ENCODE data around the gene SKIC2.
"Not testable (repeated sequence)": the region's sequence is repeated elsewhere in the genome, so short reads cannot be mapped to it uniquely, and the experiment has no call there.

SKIC2 gene

GRCh38 chr6:32007086-32007485, 48.1 kb downstream of the SKIC2 start:
- H3K4me3 ChIP-seq (ENCODE audit: low read depth, low read length); H3K27ac ChIP-seq; H3K27me3 ChIP-seq (replicated peaks); DNase-seq; in situ Hi-C loops (cut with HindIII; ENCODE audit: low pct_ligation_motif_present, low sequenced_read_pairs); H3K36me3 ChIP-seq (replicated peaks): not testable (repeated sequence)

GRCh38 chr6:32008037-32008436, 49.1 kb downstream of the SKIC2 start:
- DNase-seq; in situ Hi-C loops (cut with HindIII; ENCODE audit: low pct_ligation_motif_present, low sequenced_read_pairs); H3K27me3 ChIP-seq (replicated peaks): not testable (repeated sequence)

GRCh38 chr6:32008616-32009015, 49.6 kb downstream of the SKIC2 start:
- H3K27me3 ChIP-seq (replicated peaks); H3K4me3 ChIP-seq (ENCODE audit: low read depth, low read length); DNase-seq; H3K36me3 ChIP-seq (replicated peaks); in situ Hi-C loops (cut with HindIII; ENCODE audit: low pct_ligation_motif_present, low sequenced_read_pairs); H3K27ac ChIP-seq: not testable (repeated sequence)

More at GRCh38 chr6:32008037-32008436, 49.1 kb downstream of the SKIC2 start:
- H3K4me3 ChIP-seq (ENCODE audit: low read depth, low read length); H3K27ac ChIP-seq; H3K36me3 ChIP-seq (replicated peaks): not testable (repeated sequence)

- DNase-seq; H3K27me3 ChIP-seq (replicated peaks); H3K36me3 ChIP-seq (replicated peaks); in situ Hi-C loops (cut with HindIII; ENCODE audit: low pct_ligation_motif_present, low sequenced_read_pairs); H3K27ac ChIP-seq; H3K4me3 ChIP-seq (ENCODE audit: low read depth, low read length): not testable (repeated sequence)
These were observed 50.6 kb downstream of the SKIC2 start for GRCh38 chr6:32009537-32009936.

GRCh38 chr6:32010856-32011530, 52.0 kb downstream of the SKIC2 start:
- H3K27me3 ChIP-seq (replicated peaks); H3K27ac ChIP-seq; DNase-seq; H3K4me3 ChIP-seq (ENCODE audit: low read depth, low read length); in situ Hi-C loops (cut with HindIII; ENCODE audit: low pct_ligation_motif_present, low sequenced_read_pairs); H3K36me3 ChIP-seq (replicated peaks): not testable (repeated sequence)

- in situ Hi-C loops (cut with HindIII; ENCODE audit: low pct_ligation_motif_present, low sequenced_read_pairs); H3K27me3 ChIP-seq (replicated peaks); DNase-seq: not testable (repeated sequence)
These were observed 54.1 kb downstream of the SKIC2 start for GRCh38 chr6:32012941-32013617.

GRCh38 chr6:32013738-32014137, 54.8 kb downstream of the SKIC2 start:
- H3K27me3 ChIP-seq (replicated peaks); H3K27ac ChIP-seq; in situ Hi-C loops (cut with HindIII; ENCODE audit: low pct_ligation_motif_present, low sequenced_read_pairs); H3K4me3 ChIP-seq (ENCODE audit: low read depth, low read length); DNase-seq; H3K36me3 ChIP-seq (replicated peaks): not testable (repeated sequence)

More at GRCh38 chr6:32012941-32013617, 54.1 kb downstream of the SKIC2 start:
- not testable (repeated sequence) for H3K4me3 ChIP-seq (ENCODE audit: low read depth, low read length); H3K36me3 ChIP-seq (replicated peaks); H3K27ac ChIP-seq

GRCh38 chr6:32014547-32014946, 55.6 kb downstream of the SKIC2 start, which contains the start of gene C4B:
TSS of gene C4B (plus strand) at chr6:32014795. CDS start at chr6:32014846, 51 bp downstream.
- H3K27me3 ChIP-seq (replicated peaks); in situ Hi-C loops (cut with HindIII; ENCODE audit: low pct_ligation_motif_present, low sequenced_read_pairs); H3K36me3 ChIP-seq (replicated peaks); H3K27ac ChIP-seq; DNase-seq; H3K4me3 ChIP-seq (ENCODE audit: low read depth, low read length): not testable (repeated sequence)
